Activated CD4-positive, alpha-beta T cell treated with anti-CD3 and anti-CD28 coated beads, Interleukin-2, amount 50 U/mL, for 24 hours (primary cell): ENCODE data around the gene GALR2.

Experiments used
- DNase-seq, 2 donors: peaks; one replicate each; pipeline ENCODE4 v3.0.0-alpha.2; 2020; ENCODE audit warnings: low read depth in 1 of 2, low spot score in 1 of 2

Gene GALR2

GRCh38 chr17:76079535-76079955 is 5.0 kb downstream of the GALR2 start:
- DNase-seq: no peak

GRCh38 chr17:76079956-76080767 is 5.6 kb downstream of the GALR2 start:
- no peak for DNase-seq

GRCh38 chr17:76080768-76081287 is 6.2 kb downstream of the GALR2 start:
- DNase-seq: no peak

- DNase-seq: no peak
Observed at GRCh38 chr17:76081295-76082210, 7.0 kb downstream of the GALR2 start.

GRCh38 chr17:76082326-76083251 is 8.0 kb downstream of the GALR2 start:
- no peak for DNase-seq

- no peak for DNase-seq
Observed at GRCh38 chr17:76083536-76084182, 9.1 kb downstream of the GALR2 start.

- no peak for DNase-seq
Observed at GRCh38 chr17:76085066-76085730, 10.6 kb downstream of the GALR2 start.

GRCh38 chr17:76085731-76086366 is 11.3 kb downstream of the GALR2 start:
- no peak for DNase-seq

- no peak for DNase-seq
Observed at GRCh38 chr17:76086384-76086783, 11.8 kb downstream of the GALR2 start.

GRCh38 chr17:76087531-76087930 is 12.9 kb downstream of the GALR2 start:
- DNase-seq: no peak

- DNase-seq: no peak
Observed at GRCh38 chr17:76088041-76088867, 13.7 kb downstream of the GALR2 start.

GRCh38 chr17:76088868-76089576 is 14.4 kb downstream of the GALR2 start:
- DNase-seq: no peak

GRCh38 chr17:76089680-76090516 is 15.3 kb downstream of the GALR2 start:
- DNase-seq: no peak

- no peak for DNase-seq
Observed at GRCh38 chr17:76090517-76091129, 16.0 kb downstream of the GALR2 start.

- DNase-seq: no peak
Observed at GRCh38 chr17:76091526-76092286, 17.1 kb downstream of the GALR2 start.
